ENCODE measurements around the gene MYO5A.

The MYO5A gene

DNA sequence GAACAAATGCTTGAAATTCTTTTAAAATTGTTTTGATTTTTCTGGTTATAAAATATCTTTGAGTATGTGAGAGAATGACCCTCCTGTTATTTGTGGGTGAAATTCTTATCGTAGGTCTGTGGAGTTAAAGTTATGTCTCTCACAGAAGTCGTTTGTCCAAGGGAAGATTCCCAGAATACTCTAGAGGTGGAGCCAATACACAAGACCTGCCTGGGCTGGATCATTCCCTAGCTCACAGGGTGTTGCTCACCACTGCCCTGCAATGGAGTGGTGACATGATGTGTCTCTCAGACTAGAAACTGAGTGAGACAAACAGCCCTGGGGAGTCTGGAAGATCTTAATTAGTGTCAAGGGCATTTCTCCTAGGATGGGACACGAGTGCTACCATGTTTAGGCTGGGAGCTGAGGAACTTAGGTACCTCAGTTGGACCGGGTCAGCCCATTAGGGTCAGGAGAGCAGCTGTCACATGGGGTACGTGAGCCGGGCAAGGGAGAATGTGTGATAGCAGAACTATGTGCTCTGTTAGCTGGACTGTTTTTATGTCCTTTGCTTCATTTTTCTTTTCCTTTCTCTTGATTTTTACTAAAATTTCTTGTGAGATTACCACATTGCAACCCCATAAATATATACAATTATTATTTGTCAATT is 179.5 kb downstream of the MYO5A start:
- TF ChIP-seq, protein P1, sequence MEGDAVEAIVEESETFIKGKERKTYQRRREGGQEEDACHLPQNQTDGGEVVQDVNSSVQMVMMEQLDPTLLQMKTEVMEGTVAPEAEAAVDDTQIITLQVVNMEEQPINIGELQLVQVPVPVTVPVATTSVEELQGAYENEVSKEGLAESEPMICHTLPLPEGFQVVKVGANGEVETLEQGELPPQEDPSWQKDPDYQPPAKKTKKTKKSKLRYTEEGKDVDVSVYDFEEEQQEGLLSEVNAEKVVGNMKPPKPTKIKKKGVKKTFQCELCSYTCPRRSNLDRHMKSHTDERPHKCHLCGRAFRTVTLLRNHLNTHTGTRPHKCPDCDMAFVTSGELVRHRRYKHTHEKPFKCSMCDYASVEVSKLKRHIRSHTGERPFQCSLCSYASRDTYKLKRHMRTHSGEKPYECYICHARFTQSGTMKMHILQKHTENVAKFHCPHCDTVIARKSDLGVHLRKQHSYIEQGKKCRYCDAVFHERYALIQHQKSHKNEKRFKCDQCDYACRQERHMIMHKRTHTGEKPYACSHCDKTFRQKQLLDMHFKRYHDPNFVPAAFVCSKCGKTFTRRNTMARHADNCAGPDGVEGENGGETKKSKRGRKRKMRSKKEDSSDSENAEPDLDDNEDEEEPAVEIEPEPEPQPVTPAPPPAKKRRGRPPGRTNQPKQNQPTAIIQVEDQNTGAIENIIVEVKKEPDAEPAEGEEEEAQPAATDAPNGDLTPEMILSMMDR (IDR thresholded peaks at IDR 0.05; ENCODE audit: low read depth, low read length, missing control alignments): no peak
- H3K4me3 ChIP-seq (replicated peaks; ENCODE audit: low read depth, low read length): no peak overlapping the region
- no peak for DNase-seq (ENCODE audit: extremely low read depth, low read depth)

DNA sequence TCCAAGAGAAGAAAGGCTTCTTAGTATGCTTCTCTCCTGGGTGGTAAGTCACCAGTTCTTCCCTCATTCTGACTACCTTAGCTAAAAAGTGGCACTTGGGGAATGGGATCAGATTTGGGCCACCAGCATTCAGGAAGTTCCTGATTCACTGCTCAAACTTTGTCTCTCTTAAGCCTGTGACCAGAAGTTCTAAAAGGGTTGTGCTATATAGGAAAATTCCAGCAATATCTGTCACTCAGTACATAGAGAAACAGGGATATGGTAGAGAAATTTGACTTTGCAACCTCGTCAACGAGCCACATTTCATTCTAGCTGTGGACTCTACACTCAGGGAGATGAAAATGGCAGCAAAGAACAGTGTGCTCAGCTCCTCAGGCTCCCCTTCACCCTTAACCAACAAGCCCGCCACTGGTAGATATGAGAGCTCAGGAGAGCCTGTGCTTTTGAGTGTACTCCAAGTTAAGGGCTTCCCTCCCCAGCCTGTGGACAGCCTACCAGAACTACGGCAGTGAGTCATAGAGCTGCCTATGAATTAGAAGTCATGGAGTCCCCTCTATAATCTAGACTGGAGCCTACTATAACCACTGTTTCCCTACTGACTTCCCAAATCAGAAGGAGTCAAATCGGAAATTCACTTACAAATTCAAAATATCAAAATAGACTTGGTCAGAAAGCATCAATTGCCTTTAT is 180.5 kb downstream of the MYO5A start:
- no peak for DNase-seq (ENCODE audit: extremely low read depth, low read depth)
- TF ChIP-seq, protein P1 (IDR thresholded peaks at IDR 0.05; ENCODE audit: low read depth, low read length, missing control alignments): no peak
- H3K4me3 ChIP-seq (replicated peaks; ENCODE audit: low read depth, low read length): no peak overlapping the region

DNA sequence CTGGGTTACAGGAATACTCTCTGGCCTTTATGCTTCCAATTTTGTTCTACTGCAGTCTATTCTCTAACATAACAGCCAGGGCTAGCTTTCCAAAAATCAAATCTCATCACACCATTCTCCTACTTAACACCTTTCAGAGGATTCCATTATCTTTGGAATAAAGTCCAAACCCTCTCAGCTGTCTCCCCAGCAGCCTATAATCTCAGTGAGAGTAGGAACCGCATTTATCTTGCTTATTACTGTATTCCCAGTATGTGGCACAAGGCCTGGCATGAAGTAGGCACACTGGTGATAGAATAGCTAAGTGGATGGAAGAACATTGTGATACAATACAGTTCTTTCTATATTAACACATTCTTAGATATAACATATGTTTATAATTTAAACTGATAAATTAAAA is 184.1 kb downstream of the MYO5A start:
- no peak overlapping the region for H3K4me3 ChIP-seq (replicated peaks; ENCODE audit: low read depth, low read length)
- TF ChIP-seq, protein P1 (IDR thresholded peaks at IDR 0.05; ENCODE audit: low read depth, low read length, missing control alignments): no peak
- DNase-seq (ENCODE audit: extremely low read depth, low read depth): no peak

DNA sequence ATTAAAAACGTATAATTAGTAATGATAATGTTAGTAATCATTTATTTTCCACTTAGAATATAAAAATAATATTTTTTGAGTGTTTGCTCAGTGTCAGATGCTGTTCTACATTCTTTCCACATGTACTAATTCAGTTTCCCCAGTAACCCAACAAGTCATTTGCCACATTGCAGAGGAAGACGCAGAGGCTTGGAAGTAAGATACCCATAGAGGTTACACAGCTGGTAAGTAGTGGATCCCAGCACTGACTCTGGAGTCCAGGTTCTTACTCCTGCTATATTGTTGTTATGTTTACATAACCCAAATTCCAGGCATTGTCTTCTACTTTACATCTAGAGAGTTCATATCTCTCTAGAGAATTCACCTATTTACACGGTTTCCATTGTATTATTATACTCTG is 184.8 kb downstream of the MYO5A start:
- no peak overlapping the region for H3K4me3 ChIP-seq (replicated peaks; ENCODE audit: low read depth, low read length)
- TF ChIP-seq, protein P1 (IDR thresholded peaks at IDR 0.05; ENCODE audit: low read depth, low read length, missing control alignments): no peak
- DNase-seq (ENCODE audit: extremely low read depth, low read depth): no peak

DNA sequence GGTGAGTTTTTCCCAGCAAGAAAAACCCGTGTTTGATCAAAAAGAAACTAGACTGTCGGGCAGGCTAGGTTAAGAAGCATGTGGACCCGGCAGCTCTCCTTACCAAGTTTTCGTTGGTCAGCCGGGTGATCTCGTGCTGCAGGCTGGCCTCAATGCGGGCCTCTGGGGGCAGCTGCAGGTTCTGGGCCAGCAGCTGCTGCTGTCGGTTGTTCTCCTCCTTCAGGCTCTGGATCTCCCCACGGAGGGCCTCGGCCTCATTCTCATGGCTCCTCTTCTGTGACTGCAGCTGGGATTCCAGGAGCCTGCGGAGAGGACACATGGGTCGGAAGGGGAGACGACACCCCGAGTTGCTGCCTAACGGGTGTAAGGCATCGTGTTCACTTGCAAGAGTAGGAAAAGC is 188.6 kb downstream of the MYO5A start:
- no peak for DNase-seq (ENCODE audit: extremely low read depth, low read depth)
- no peak overlapping the region for H3K4me3 ChIP-seq (replicated peaks; ENCODE audit: low read depth, low read length)

DNA sequence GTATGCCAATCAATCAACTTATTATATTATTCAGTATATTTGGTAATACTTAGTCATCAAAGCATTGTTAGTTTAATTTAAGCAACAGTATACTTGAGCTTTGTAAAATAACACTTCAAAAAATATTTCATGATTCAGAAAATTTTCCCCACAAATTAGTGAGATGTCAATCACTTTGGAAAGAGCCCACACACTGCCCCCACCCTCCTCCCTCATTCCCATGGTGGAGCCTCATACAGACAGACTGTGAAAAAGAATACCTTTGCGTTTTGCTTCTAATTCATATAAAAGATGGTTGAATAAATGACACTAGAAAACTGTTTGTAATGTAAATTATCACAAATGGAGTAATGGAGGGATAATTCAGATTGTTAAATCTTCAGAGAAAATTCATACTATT is 189.8 kb downstream of the MYO5A start:
- DNase-seq (ENCODE audit: extremely low read depth, low read depth): no peak
- TF ChIP-seq, protein P1 (IDR thresholded peaks at IDR 0.05; ENCODE audit: low read depth, low read length, missing control alignments): no peak
- H3K4me3 ChIP-seq (replicated peaks; ENCODE audit: low read depth, low read length): no peak overlapping the region

More for the DNA sequence above, 188.6 kb downstream of the MYO5A start:
- TF ChIP-seq, protein P1 (IDR thresholded peaks at IDR 0.05; ENCODE audit: low read depth, low read length, missing control alignments): no peak
